Ishikawa (cell line): Measurements from ENCODE around the gene AFP.

Experiments used
- CEBPB ChIP-seq: IDR thresholded peaks from 2 replicates; pipeline ENCODE4 v1.6.1; 2012
- CREB1 ChIP-seq: IDR thresholded peaks from 2 replicates; pipeline ENCODE4 v1.6.1; 2012; ENCODE audit warnings: low read depth
- EGR1 ChIP-seq: IDR thresholded peaks from 2 replicates; pipeline ENCODE4 v1.6.1; 2012
- EP300 ChIP-seq: IDR thresholded peaks from 2 replicates; pipeline ENCODE4 v1.6.1; 2012; ENCODE audit warnings: borderline replicate concordance
- FOXM1 ChIP-seq: IDR thresholded peaks from 2 replicates; pipeline ENCODE4 v1.6.1; 2012; ENCODE audit warnings: low read depth, borderline replicate concordance
- NFIC ChIP-seq: IDR thresholded peaks from 2 replicates; pipeline ENCODE4 v1.6.1; 2012
- RAD21 ChIP-seq: IDR thresholded peaks from 2 replicates; pipeline ENCODE4 v1.6.1; 2012; ENCODE audit warnings: low read depth
- REST ChIP-seq: IDR thresholded peaks from 2 replicates; pipeline ENCODE4 v1.6.1; 2012; ENCODE audit warnings: low read depth, mild to moderate bottlenecking
- TAF1 ChIP-seq: IDR thresholded peaks from 2 replicates; pipeline ENCODE4 v1.6.1; 2012; ENCODE audit warnings: low read depth, mild to moderate bottlenecking
- TCF12 ChIP-seq: IDR thresholded peaks from 2 replicates; pipeline ENCODE4 v1.6.1; 2012; ENCODE audit warnings: low read depth
- TEAD4 ChIP-seq: IDR thresholded peaks from 2 replicates; pipeline ENCODE4 v1.6.1; 2012
- YY1 ChIP-seq: IDR thresholded peaks from 2 replicates; pipeline ENCODE4 v1.6.1; 2012; ENCODE audit warnings: low read depth
- ZBTB7A ChIP-seq: IDR thresholded peaks from 2 replicates; pipeline ENCODE4 v1.6.1; 2012; ENCODE audit warnings: low read depth
- TF ChIP-seq, protein P1 (sequence below): IDR thresholded peaks from 2 replicates; pipeline ENCODE4 v1.6.1; 2012
- TF ChIP-seq, protein P2 (sequence below): IDR thresholded peaks from 2 replicates; pipeline ENCODE4 v1.6.1; 2012

The AFP gene

GRCh38 chr4:73458184-73459047 lies 22.4 kb downstream of the AFP start:
- TF ChIP-seq FOXM1: no peak
- TF ChIP-seq, protein P1, sequence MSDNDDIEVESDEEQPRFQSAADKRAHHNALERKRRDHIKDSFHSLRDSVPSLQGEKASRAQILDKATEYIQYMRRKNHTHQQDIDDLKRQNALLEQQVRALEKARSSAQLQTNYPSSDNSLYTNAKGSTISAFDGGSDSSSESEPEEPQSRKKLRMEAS: no peak
- no peak for TF ChIP-seq YY1
- TF ChIP-seq, protein P2, sequence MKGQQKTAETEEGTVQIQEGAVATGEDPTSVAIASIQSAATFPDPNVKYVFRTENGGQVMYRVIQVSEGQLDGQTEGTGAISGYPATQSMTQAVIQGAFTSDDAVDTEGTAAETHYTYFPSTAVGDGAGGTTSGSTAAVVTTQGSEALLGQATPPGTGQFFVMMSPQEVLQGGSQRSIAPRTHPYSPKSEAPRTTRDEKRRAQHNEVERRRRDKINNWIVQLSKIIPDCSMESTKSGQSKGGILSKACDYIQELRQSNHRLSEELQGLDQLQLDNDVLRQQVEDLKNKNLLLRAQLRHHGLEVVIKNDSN: no peak
- TF ChIP-seq TCF12: no peak
- no peak for TF ChIP-seq TAF1
- TF ChIP-seq ZBTB7A: no peak
- no peak for TF ChIP-seq EGR1

DNA sequence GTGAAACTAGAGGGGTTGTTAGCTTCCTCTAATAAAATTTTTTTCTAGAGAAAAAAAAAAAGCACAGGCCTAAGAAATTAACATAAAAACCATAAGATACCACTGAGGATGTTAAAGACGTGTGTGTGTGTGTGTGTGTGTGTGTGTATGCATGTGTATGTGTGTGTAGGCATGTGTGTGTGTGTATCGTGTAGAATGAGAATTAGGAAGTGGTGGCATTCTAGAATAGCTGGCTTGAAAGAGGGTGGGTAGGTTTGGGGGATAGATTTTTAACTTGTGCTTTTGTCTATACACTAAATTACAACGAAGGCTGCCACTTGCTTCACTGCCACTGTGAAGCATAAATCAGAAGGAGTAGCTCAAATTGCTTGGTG lies 23.0 kb downstream of the AFP start:
- TF ChIP-seq ZBTB7A (no peak), FOXM1 (no peak), YY1 (no peak), EP300 (no peak), TAF1 (no peak), RAD21 (no peak), CREB1 (no peak), REST (no peak), NFIC (no peak), CEBPB (no peak), EGR1 (no peak), TCF12 (no peak), TEAD4 (no peak)
- TF ChIP-seq, protein P1: no peak
- TF ChIP-seq, protein P2: no peak

DNA sequence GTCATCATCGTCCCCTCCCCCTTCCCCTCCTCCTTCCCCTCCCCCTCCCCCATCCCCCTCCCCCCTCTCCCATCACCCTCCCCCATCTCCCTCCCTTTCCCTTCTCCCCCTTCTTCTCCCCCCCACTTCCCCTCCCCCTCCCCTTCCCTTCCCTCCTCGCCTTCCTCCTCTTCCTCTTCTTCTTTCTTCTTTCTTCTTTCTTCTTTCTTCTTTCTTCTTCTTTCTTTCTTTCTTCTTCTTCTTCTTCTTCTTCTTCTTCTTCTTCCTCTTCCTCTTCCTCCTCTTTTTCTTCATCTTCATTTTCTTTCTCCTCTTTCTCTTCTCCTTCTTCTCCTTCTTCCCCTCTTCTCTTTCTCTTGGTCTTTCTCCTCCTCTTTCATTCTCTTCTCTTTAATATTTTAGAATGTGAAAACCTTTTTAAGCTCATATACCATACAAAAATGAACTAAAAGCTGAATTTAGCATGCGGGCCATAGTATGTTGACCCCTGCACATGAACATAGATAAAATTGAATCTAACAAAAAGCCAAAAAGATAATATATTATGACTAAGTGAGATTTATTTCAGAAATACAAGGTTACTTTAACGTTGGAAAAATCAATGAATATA lies 25.0 kb downstream of the AFP start:
- TF ChIP-seq TAF1: no peak

- TF ChIP-seq, protein P2: no peak
- no peak for TF ChIP-seq RAD21
- TF ChIP-seq ZBTB7A: no peak
- TF ChIP-seq NFIC: no peak
- no peak for TF ChIP-seq TCF12
- TF ChIP-seq EGR1: no peak
- TF ChIP-seq TAF1: no peak
- no peak for TF ChIP-seq CEBPB
- no peak for TF ChIP-seq REST
- TF ChIP-seq, protein P1: no peak
- TF ChIP-seq FOXM1: no peak
- TF ChIP-seq EP300: no peak
- no peak for TF ChIP-seq TEAD4
- no peak for TF ChIP-seq CREB1
- TF ChIP-seq YY1: no peak
These were observed 32.1 kb downstream of the AFP start for GRCh38 chr4:73468170-73468569.

- TF ChIP-seq NFIC (no peak), TCF12 (no peak), FOXM1 (no peak), RAD21 (no peak), ZBTB7A (no peak), EGR1 (no peak), TEAD4 (no peak), TAF1 (no peak), EP300 (no peak), YY1 (no peak), CREB1 (no peak), CEBPB (no peak), REST (no peak)
- TF ChIP-seq, protein P1: no peak
- TF ChIP-seq, protein P2: no peak
These were observed 34.7 kb downstream of the AFP start for GRCh38 chr4:73470728-73471127.
